ENCODE results near the gene POMGNT1. TPM values are rescaled to one million over a fixed set of nuclear protein-coding genes. Genes with fewer than 3 reads are reported as not detected.

POMGNT1 gene
- total and polyA plus RNA-seq, 2 of the 13 experiments (the other 11 are each of a cell fraction or from before 2014, with no cell fraction given), result 33.9 to 46.8 TPM

- Histone ChIP-seq H3K27me3 (ENCODE audit: control insufficient read depth in 1 of 2, insufficient read depth in 2 of 2, low read length in 2 of 2) (no peaks in the 10 kb centered on the region), H3K9me3 (ENCODE audit: low read length) (no peaks in the 10 kb centered on the region), H3K4me3 (replicated peaks in 1 of 3; ENCODE audit: insufficient read depth in 1 of 3, low read depth in 2 of 3, low read length in 3 of 3) (no peak overlapping the region), H3K4me2 (ENCODE audit: low read depth, low read length) (no peak overlapping the region), H3K4me1 (ENCODE audit: insufficient read depth, low read length) (peaks cover 51% of the 10 kb centered on the region), H3K9ac (ENCODE audit: insufficient read depth, low read depth, low read length) (no peak overlapping the region), H3K27ac (ENCODE audit: extremely low read length, insufficient read depth, low read length) (no peak overlapping the region), H3K79me2 (ENCODE audit: insufficient read depth, low read length) (no peaks in the 10 kb centered on the region), H2AFZ (ENCODE audit: low read length) (no peak overlapping the region), H4K20me1 (ENCODE audit: insufficient read depth, low read length) (no peaks in the 10 kb centered on the region), H3K36me3 (replicated peaks in 1 of 2; ENCODE audit: control insufficient read depth in 1 of 2, insufficient read depth in 2 of 2, low read length in 2 of 2) (no peaks in the 10 kb centered on the region)
- CTCF ChIA-PET (ENCODE audit: low intra/inter-chr PET ratio, low total read pairs), result no interaction called here
- in situ Hi-C loops (cut with HindIII; ENCODE audit: extremely low pct_ligation_motif_present, low pct_unique_long_range_greater_than_20kb), result loop anchor here (5.0 kb wide), 2 partner anchors 39 to 184 kb away; no protein-coding TSS in a partner anchor
- DNase-seq (ENCODE audit: low spot score) (no peak), ATAC-seq (no peak), FAIRE-seq (no peak)
- WGBS (ENCODE audit: low lambda C conversion rate), result 53% methylated on average over 2 of the region's 3 CpGs
- intact Hi-C loops (cut with micrococcal nuclease; ENCODE audit: unreplicated experiment), result no loop called here
- TF ChIP-seq ELF1 (CRISPR knock-in tag; IDR thresholded peaks at IDR 0.05), result no peak
- TF ChIP-seq HOXA3 (CRISPR knock-in tag; IDR thresholded peaks at IDR 0.05), result 0 out of 2 replicates have a peak, but pooled peaks have one; percentile 16
- 0 out of 2 replicates have a peak, but pooled peaks have one; percentile 17 for TF ChIP-seq GABPA (IDR thresholded peaks at IDR 0.05; ENCODE audit: low read depth, low read length)
- peak; percentile 78 for TF ChIP-seq GABPA (CRISPR knock-in tag; IDR thresholded peaks at IDR 0.05; ENCODE audit: low read depth)
- 0 out of 2 replicates have a peak, but pooled peaks have one; percentile 15 for TF ChIP-seq CREB1 (IDR thresholded peaks at IDR 0.05)
- TF ChIP-seq CREB1 (CRISPR knock-in tag; IDR thresholded peaks at IDR 0.05), result no peak
- POLR2A ChIA-PET, result interaction anchor here (0.9 kb wide), 1 partner anchor 26 kb away, joined by 3 read pairs; no protein-coding TSS in a partner anchor
- no TSS peak for BruUV-seq (replicated peaks)
These were observed 22.6 kb upstream of the POMGNT1 start for GRCh38 chr1:46220808-46221207.

GRCh38 chr1:46219551-46220520, 21.6 kb upstream of the POMGNT1 start:
- Histone ChIP-seq H3K9me3 (ENCODE audit: low read length) (no peaks in the 10 kb centered on the region), H3K4me1 (ENCODE audit: insufficient read depth, low read length) (peaks cover 51% of the 10 kb centered on the region), H2AFZ (ENCODE audit: low read length) (no peak overlapping the region), H3K27ac (ENCODE audit: extremely low read length, insufficient read depth, low read length) (no peak overlapping the region), H3K79me2 (ENCODE audit: insufficient read depth, low read length) (no peaks in the 10 kb centered on the region), H4K20me1 (ENCODE audit: insufficient read depth, low read length) (no peaks in the 10 kb centered on the region), H3K27me3 (ENCODE audit: control insufficient read depth in 1 of 2, insufficient read depth in 2 of 2, low read length in 2 of 2) (no peaks in the 10 kb centered on the region), H3K36me3 (replicated peaks in 1 of 2; ENCODE audit: control insufficient read depth in 1 of 2, insufficient read depth in 2 of 2, low read length in 2 of 2) (no peaks in the 10 kb centered on the region), H3K9ac (ENCODE audit: insufficient read depth, low read depth, low read length) (no peak overlapping the region), H3K4me2 (ENCODE audit: low read depth, low read length) (peak overlapping the region; percentile 56), H3K4me3 (replicated peaks in 1 of 3; ENCODE audit: insufficient read depth in 1 of 3, low read depth in 2 of 3, low read length in 3 of 3) (0 out of 6 replicates have a peak overlapping the region, but pooled peaks of 1 of the 3 experiments have one; percentile 13)
- in situ Hi-C loops (cut with HindIII; ENCODE audit: extremely low pct_ligation_motif_present, low pct_unique_long_range_greater_than_20kb) (loop anchor here (5.0 kb wide), 2 partner anchors 38 to 183 kb away; no protein-coding TSS in a partner anchor), intact Hi-C loops (cut with micrococcal nuclease; ENCODE audit: unreplicated experiment) (no loop called here)
- POLR2A ChIA-PET, result interaction anchor here (0.9 to 1.4 kb wide), 2 partner anchors 21 to 27 kb away, joined by 3 to 4 read pairs; no protein-coding TSS in a partner anchor
- no TSS peak for BruUV-seq (replicated peaks)
- 48% methylated on average over 6 of the region's 18 CpGs for WGBS (ENCODE audit: low lambda C conversion rate)
- CTCF ChIA-PET (ENCODE audit: low intra/inter-chr PET ratio, low total read pairs), result no interaction called here
- no peak for DNase-seq (ENCODE audit: low spot score)
- no peak for FAIRE-seq
- ATAC-seq, result peak; percentile 51
- peak in 1 of 2 experiments; percentile 15; a peak in 1 of 4 replicates for TF ChIP-seq REST (IDR thresholded peaks at IDR 0.05; ENCODE audit: borderline replicate concordance in 1 of 2, low read depth in 1 of 2, low read length in 2 of 2)
- 0 out of 2 replicates have a peak, but pooled peaks have one; percentile 13 for TF ChIP-seq CTCF (CRISPR knock-in tag; IDR thresholded peaks at IDR 0.05)

Measured in HepG2 (cell line).